Gastrocnemius medialis (tissue), 4 donors: Measurements from ENCODE around the gene ZNF839. TPM values are rescaled to one million over a fixed set of nuclear protein-coding genes. Genes with fewer than 3 reads are reported as not detected.

Source experiments
- ATAC-seq, 2 donors: fragments of 150-250 bp; one replicate each; pipeline ENCODE4 v1.9.1; 2016
- DNase-seq, 2 donors: peaks; one replicate each; pipeline ENCODE4 v3.0.0-alpha.2; 2019
- H3K27ac ChIP-seq, 4 donors: fragments of 200-600 bp; sonication (generic); 1 replicate in 1 of 4; 2 replicates in 3 of 4; pipeline ENCODE4 v1.5.1; 2016 to 2018; ENCODE audit warnings: mild to moderate bottlenecking in 2 of 4, moderate library complexity in 1 of 4
- H3K27me3 ChIP-seq, 3 donors: fragments of 200-600 bp; sonication (generic) in 2 of 3; 1 replicate in 1 of 3; 2 replicates in 2 of 3; pipeline versions ENCODE4 v1.5.1 to v1.6.0; 2016 to 2019; ENCODE audit warnings: mild to moderate bottlenecking in 1 of 3, moderate library complexity in 1 of 3
- H3K36me3 ChIP-seq, 2 donors: fragments of 200-600 bp; sonication (generic) in 1 of 2; one replicate each; pipeline ENCODE4 v1.5.1; 2017 to 2018
- H3K4me1 ChIP-seq, 2 donors: fragments of 200-600 bp; sonication (generic) in 1 of 2; one replicate each; pipeline ENCODE4 v1.5.1; 2016 to 2017; ENCODE audit warnings: mild to moderate bottlenecking in 2 of 2
- H3K4me3 ChIP-seq, 4 donors: fragments of 200-600 bp; sonication (generic) in 3 of 4; 1 replicate in 1 of 4; 2 replicates in 3 of 4; pipeline ENCODE4 v1.5.1; 2016 to 2019; ENCODE audit warnings: mild to moderate bottlenecking in 2 of 4
- H3K9me3 ChIP-seq, 3 donors: fragments of 200-600 bp; sonication (generic) in 2 of 3; 1 replicate in 1 of 3; 2 replicates in 2 of 3; pipeline ENCODE4 v1.5.1; 2016 to 2019
- CTCF ChIP-seq, 5 experiments: fragments of 450-650 bp in 3 of 5; fragments of 200-600 bp in 2 of 5; sonication (generic) in 2 of 5; IDR thresholded peaks in 4 of 5; conservative IDR thresholded peaks in 1 of 5; 1 replicate in 4 of 5; 2 replicates in 1 of 5; pipeline ENCODE4 v1.5.1; 2016 to 2019; ENCODE audit warnings: antibody characterized with exemption in 5 of 5, mild to moderate bottlenecking in 3 of 5, moderate library complexity in 3 of 5
- POLR2A ChIP-seq, 2 donors: fragments of 450-650 bp; IDR thresholded peaks; one replicate each; pipeline ENCODE4 v1.6.1; 2017; ENCODE audit warnings: antibody characterized with exemption in 2 of 2, mild to moderate bottlenecking in 2 of 2, moderate library complexity in 2 of 2
- in situ Hi-C, 4 donors: fragments of 200-750 bp; cut with MboI; loops; one replicate each; pipeline versions ENCODE4 v1.15.0 to v1.8.0; 2017; ENCODE audit warnings: low sequenced_read_pairs in 4 of 4
- intact Hi-C: fragments of 100-400 bp; cut with DNase I; formaldehyde crosslinking; loops from one replicate; pipeline ENCODE4 v1.15.1; 2023; ENCODE audit warnings: low total_unique reads
- total RNA-seq, 4 donors: library from RNA; depleted of rRNA; stranded (reverse); fragments of >200 nt; gene quantifications; one replicate each; pipeline versions ENCODE4 v1.1.0 to v1.2.3, GENCODE V29; 2016

ZNF839 gene
- total RNA-seq, 4 donors from 2014 or later, result 10.6 to 16.8 (median 14.0) TPM

- peak overlapping the region; percentile 92 to 99 (median 97) for H3K27ac ChIP-seq
- H3K4me1 ChIP-seq, result peaks cover 50 to 51% of the 10 kb centered on the region in 2 donors
- peak overlapping the region; percentile 51 to 64 (median 56) for H3K4me3 ChIP-seq
- DNase-seq (peak in 1 of 2 donors; percentile 42), ATAC-seq (no peak)
- no peaks in the 10 kb centered on the region for H3K9me3 ChIP-seq
- intact Hi-C loops, result loop anchor here (5.0 kb wide), 6 partner anchors 91 to 1071 kb away; partner anchors contain the start of genes DYNC1H1, EIF5 and MARK3
- no peaks in the 10 kb centered on the region for H3K27me3 ChIP-seq
- H3K36me3 ChIP-seq, result no peaks in the 10 kb centered on the region
- TF ChIP-seq POLR2A (IDR thresholded peaks at IDR 0.05) (no peak), CTCF (IDR thresholded peaks at IDR 0.05 in 4 of 5, conservative IDR thresholded peaks at IDR 0.05 in 1 of 5) (no peak)
- in situ Hi-C loops, result loop anchor here in 3 of 4 donors (10.0 to 25.0 kb wide), 7 partner anchors 82 to 554 kb away; partner anchors contain the start of genes DYNC1H1 (in 2 of the 3), ANKRD9 (in 1 of the 3), PPP2R5C (in 1 of the 3) and WDR20 (in 1 of the 3)
These were observed 3.2 kb upstream of the ZNF839 start for GRCh38 chr14:102316338-102316742.

- ATAC-seq, result peak; percentile 45 to 52
- H3K27ac ChIP-seq, result peak overlapping the region; percentile 92 to 99 (median 97)
- no peaks in the 10 kb centered on the region for H3K36me3 ChIP-seq
- peak; percentile 78 to 87 (median 85) for TF ChIP-seq CTCF (IDR thresholded peaks at IDR 0.05 in 4 of 5, conservative IDR thresholded peaks at IDR 0.05 in 1 of 5)
- no peak for TF ChIP-seq POLR2A (IDR thresholded peaks at IDR 0.05)
- in situ Hi-C loops (loop anchor here in 3 of 4 donors (10.0 to 25.0 kb wide), 7 partner anchors 82 to 555 kb away; partner anchors contain the start of genes DYNC1H1 (in 2 of the 3), ANKRD9 (in 1 of the 3), PPP2R5C (in 1 of the 3) and WDR20 (in 1 of the 3)), intact Hi-C loops (loop anchor here (5.0 kb wide), 6 partner anchors 90 to 1070 kb away; partner anchors contain the start of genes DYNC1H1, EIF5 and MARK3)
- peak; percentile 89 for DNase-seq
- no peaks in the 10 kb centered on the region for H3K27me3 ChIP-seq
- H3K4me1 ChIP-seq, result peaks cover 50 to 51% of the 10 kb centered on the region in 2 donors
- H3K4me3 ChIP-seq, result peak overlapping the region; percentile 51 to 66 (median 63)
- H3K9me3 ChIP-seq, result no peaks in the 10 kb centered on the region
These were observed 2.6 kb upstream of the ZNF839 start for GRCh38 chr14:102316743-102317563.

GRCh38 chr14:102317564-102318248 is 1.8 kb upstream of the ZNF839 start:
- DNase-seq, result peak; percentile 74 to 88
- H3K4me1 ChIP-seq, result peaks cover 50 to 51% of the 10 kb centered on the region in 2 donors
- TF ChIP-seq CTCF (IDR thresholded peaks at IDR 0.05 in 4 of 5, conservative IDR thresholded peaks at IDR 0.05 in 1 of 5) (peak in 1 of 5 experiments; percentile 13), POLR2A (IDR thresholded peaks at IDR 0.05) (peak; percentile 48 to 66)
- H3K27me3 ChIP-seq, result no peaks in the 10 kb centered on the region
- H3K27ac ChIP-seq, result peak overlapping the region; percentile 92 to 99 (median 97)
- peak; percentile 63 to 66 for ATAC-seq
- in situ Hi-C loops (loop anchor here in 3 of 4 donors (10.0 to 25.0 kb wide), 7 partner anchors 83 to 555 kb away; partner anchors contain the start of genes DYNC1H1 (in 2 of the 3), ANKRD9 (in 1 of the 3), PPP2R5C (in 1 of the 3) and WDR20 (in 1 of the 3)), intact Hi-C loops (loop anchor here (2.0 to 5.0 kb wide), 10 partner anchors 45 to 1070 kb away; partner anchors contain the start of genes CINP, DYNC1H1, EIF5 and HSP90AA1)
- H3K36me3 ChIP-seq, result no peaks in the 10 kb centered on the region
- H3K9me3 ChIP-seq, result no peaks in the 10 kb centered on the region
- H3K4me3 ChIP-seq, result peak overlapping the region; percentile 51 to 66 (median 63)

GRCh38 chr14:102318781-102319276 is 717 bp upstream of the ZNF839 start:
- intact Hi-C loops (loop anchor here (1.0 to 5.0 kb wide), 11 partner anchors 44 to 1068 kb away; partner anchors contain the start of genes CINP, DYNC1H1, EIF5 and HSP90AA1), in situ Hi-C loops (loop anchor here in 3 of 4 donors (10.0 to 25.0 kb wide), 7 partner anchors 84 to 557 kb away; partner anchors contain the start of genes DYNC1H1 (in 2 of the 3), ANKRD9 (in 1 of the 3), PPP2R5C (in 1 of the 3) and WDR20 (in 1 of the 3))
- Histone ChIP-seq H3K4me3 (peak overlapping the region; percentile 64 to 72 (median 68)), H3K27me3 (no peaks in the 10 kb centered on the region), H3K9me3 (no peaks in the 10 kb centered on the region), H3K4me1 (peaks cover 49 to 57% of the 10 kb centered on the region in 2 donors), H3K27ac (peak overlapping the region; percentile 92 to 99 (median 97)), H3K36me3 (no peaks in the 10 kb centered on the region)
- TF ChIP-seq POLR2A (IDR thresholded peaks at IDR 0.05) (no peak), CTCF (IDR thresholded peaks at IDR 0.05 in 4 of 5, conservative IDR thresholded peaks at IDR 0.05 in 1 of 5) (no peak)
- DNase-seq (peak in 1 of 2 donors; percentile 33), ATAC-seq (no peak)
